Measurements from ENCODE around the gene PCSK5. TPM values are rescaled to one million over a fixed set of nuclear protein-coding genes. Genes with fewer than 3 reads are reported as not detected.

PCSK5 gene
- total RNA-seq, 1 donor from 2014 or later = 18.3 TPM

DNA sequence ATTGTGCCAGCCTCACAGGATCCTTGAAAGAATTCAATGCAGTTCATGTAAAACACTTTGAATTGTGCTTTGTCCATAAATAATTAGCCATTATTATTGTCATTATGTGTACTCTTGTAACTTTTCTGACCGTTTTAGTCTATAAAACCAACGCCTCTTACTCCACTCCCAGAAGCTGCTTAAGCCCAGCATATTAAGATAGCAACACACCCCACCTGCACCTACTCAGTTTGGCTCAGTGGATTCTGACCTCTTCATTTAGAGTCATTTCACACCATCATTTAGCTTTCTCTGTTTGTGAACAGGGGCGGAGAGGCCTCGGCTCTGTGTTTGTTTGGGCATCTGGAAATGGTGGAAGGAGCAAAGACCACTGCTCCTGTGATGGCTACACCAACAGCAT lies 205.1 kb downstream of the PCSK5 start:
- no peak for DNase-seq (ENCODE audit: extremely low spot score, unreplicated experiment)
- Mint-ChIP-seq H3K36me3 (ENCODE audit: unreplicated experiment) (peaks cover 2% of the 10 kb centered on the region), H3K9me3 (ENCODE audit: unreplicated experiment) (no peaks in the 10 kb centered on the region), H3K4me3 (ENCODE audit: unreplicated experiment) (no peak overlapping the region), H3K27me3 (ENCODE audit: unreplicated experiment) (no peaks in the 10 kb centered on the region), H3K27ac (ENCODE audit: unreplicated experiment) (no peak overlapping the region), H3K4me1 (ENCODE audit: unreplicated experiment) (peaks cover under 1% of the 10 kb centered on the region)
- TF ChIP-seq, protein P1, sequence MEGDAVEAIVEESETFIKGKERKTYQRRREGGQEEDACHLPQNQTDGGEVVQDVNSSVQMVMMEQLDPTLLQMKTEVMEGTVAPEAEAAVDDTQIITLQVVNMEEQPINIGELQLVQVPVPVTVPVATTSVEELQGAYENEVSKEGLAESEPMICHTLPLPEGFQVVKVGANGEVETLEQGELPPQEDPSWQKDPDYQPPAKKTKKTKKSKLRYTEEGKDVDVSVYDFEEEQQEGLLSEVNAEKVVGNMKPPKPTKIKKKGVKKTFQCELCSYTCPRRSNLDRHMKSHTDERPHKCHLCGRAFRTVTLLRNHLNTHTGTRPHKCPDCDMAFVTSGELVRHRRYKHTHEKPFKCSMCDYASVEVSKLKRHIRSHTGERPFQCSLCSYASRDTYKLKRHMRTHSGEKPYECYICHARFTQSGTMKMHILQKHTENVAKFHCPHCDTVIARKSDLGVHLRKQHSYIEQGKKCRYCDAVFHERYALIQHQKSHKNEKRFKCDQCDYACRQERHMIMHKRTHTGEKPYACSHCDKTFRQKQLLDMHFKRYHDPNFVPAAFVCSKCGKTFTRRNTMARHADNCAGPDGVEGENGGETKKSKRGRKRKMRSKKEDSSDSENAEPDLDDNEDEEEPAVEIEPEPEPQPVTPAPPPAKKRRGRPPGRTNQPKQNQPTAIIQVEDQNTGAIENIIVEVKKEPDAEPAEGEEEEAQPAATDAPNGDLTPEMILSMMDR (IDR thresholded peaks at IDR 0.05) = no peak

DNA sequence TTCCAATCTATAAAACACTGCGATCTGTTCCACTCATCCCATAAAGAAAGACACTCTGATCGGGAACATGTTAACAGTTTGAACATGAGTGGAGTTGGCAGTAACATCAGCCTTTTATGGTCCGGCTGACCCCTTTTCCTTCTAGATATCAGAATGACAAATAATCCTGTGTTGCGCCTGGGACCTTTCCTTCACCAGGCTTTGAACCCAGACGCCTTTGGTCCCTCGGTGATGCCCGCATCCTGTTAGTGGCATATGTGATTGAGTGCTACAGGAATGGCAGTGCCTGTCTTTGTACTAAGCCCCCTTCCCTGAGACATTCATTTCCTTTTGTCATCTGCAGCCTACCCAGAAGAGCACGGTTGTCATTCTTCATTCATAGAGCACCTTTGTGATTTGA lies 209.0 kb downstream of the PCSK5 start:
- H3K4me3 Mint-ChIP-seq (ENCODE audit: unreplicated experiment) = no peak overlapping the region
- H3K4me1 Mint-ChIP-seq (ENCODE audit: unreplicated experiment) = peaks cover 13% of the 10 kb centered on the region
- peaks cover 6% of the 10 kb centered on the region for H3K36me3 Mint-ChIP-seq (ENCODE audit: unreplicated experiment)
- H3K9me3 Mint-ChIP-seq (ENCODE audit: unreplicated experiment) = no peaks in the 10 kb centered on the region
- no peak for DNase-seq (ENCODE audit: extremely low spot score, unreplicated experiment)
- no peak overlapping the region for H3K27ac Mint-ChIP-seq (ENCODE audit: unreplicated experiment)
- H3K27me3 Mint-ChIP-seq (ENCODE audit: unreplicated experiment) = no peaks in the 10 kb centered on the region
- TF ChIP-seq, protein P1 (IDR thresholded peaks at IDR 0.05) = no peak

DNA sequence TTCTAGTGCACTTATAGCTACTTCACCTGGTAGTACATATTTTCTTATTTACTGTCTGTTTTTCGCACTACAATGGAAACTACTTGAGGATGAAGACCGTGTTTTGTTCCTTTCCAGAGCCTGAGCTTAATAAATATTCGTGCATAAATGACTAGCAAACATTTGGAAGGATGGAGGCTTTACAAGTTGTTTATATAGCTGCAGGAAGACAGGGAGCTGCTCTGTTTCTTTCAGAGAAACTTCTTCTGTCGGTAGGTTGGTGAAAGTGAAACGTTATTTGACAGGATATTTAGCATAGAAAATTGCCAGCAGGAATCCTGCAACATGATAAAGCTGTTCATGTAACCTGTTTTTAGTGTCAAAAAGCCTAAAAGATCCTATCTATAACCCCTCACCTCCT lies 210.6 kb downstream of the PCSK5 start:
- peaks cover 13% of the 10 kb centered on the region for H3K4me1 Mint-ChIP-seq (ENCODE audit: unreplicated experiment)
- H3K4me3 Mint-ChIP-seq (ENCODE audit: unreplicated experiment) = no peak overlapping the region
- no peaks in the 10 kb centered on the region for H3K27me3 Mint-ChIP-seq (ENCODE audit: unreplicated experiment)
- TF ChIP-seq, protein P1 (IDR thresholded peaks at IDR 0.05) = no peak
- H3K9me3 Mint-ChIP-seq (ENCODE audit: unreplicated experiment) = no peaks in the 10 kb centered on the region
- no peak for DNase-seq (ENCODE audit: extremely low spot score, unreplicated experiment)
- peaks cover 6% of the 10 kb centered on the region for H3K36me3 Mint-ChIP-seq (ENCODE audit: unreplicated experiment)
- H3K27ac Mint-ChIP-seq (ENCODE audit: unreplicated experiment) = no peak overlapping the region

DNA sequence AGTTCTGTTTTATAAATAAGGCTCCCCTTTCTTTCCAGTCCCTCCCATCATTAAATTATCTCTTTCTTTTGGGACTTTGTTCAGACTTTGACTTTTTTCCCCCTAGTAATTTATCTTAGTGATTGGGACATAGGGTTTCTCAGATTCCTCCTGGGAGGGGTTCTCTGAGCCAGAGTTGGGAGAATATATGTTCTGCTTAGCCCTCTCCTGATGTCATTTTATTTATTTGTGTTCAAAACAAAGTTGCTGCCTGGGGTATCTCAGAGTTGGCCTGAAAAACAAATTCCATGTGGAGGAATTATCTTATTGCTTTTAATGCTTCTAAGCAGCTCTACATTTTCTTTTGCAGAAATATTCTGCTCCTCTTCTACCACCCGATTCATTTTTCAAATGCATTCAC lies 211.0 kb downstream of the PCSK5 start:
- Mint-ChIP-seq H3K27me3 (ENCODE audit: unreplicated experiment) (no peaks in the 10 kb centered on the region), H3K9me3 (ENCODE audit: unreplicated experiment) (no peaks in the 10 kb centered on the region), H3K4me3 (ENCODE audit: unreplicated experiment) (no peak overlapping the region), H3K27ac (ENCODE audit: unreplicated experiment) (no peak overlapping the region), H3K36me3 (ENCODE audit: unreplicated experiment) (peaks cover 6% of the 10 kb centered on the region), H3K4me1 (ENCODE audit: unreplicated experiment) (peaks cover 13% of the 10 kb centered on the region)
- TF ChIP-seq, protein P1 (IDR thresholded peaks at IDR 0.05) = no peak
- no peak for DNase-seq (ENCODE audit: extremely low spot score, unreplicated experiment)

DNA sequence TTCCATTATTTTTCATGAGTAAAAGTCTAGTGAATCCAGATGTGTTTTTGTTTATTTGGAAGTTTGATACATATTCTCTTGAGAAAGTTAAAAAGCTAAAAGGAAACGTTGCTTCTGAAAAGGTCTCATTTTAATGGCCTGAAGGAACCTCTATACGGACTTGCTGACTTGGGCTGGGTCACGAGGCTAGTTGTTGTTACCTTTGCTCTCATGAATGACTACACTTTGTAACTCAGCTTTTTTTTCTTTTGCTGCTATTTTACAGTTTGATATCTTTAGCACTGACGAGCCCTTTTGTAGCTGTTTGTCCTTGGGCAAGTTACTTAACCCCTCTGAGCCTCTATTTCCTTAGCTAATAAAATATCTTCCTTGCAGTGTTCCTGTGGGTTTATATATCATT lies 211.5 kb downstream of the PCSK5 start:
- peaks cover 6% of the 10 kb centered on the region for H3K36me3 Mint-ChIP-seq (ENCODE audit: unreplicated experiment)
- no peaks in the 10 kb centered on the region for H3K27me3 Mint-ChIP-seq (ENCODE audit: unreplicated experiment)
- no peak overlapping the region for H3K4me3 Mint-ChIP-seq (ENCODE audit: unreplicated experiment)
- DNase-seq (ENCODE audit: extremely low spot score, unreplicated experiment) = no peak
- no peaks in the 10 kb centered on the region for H3K9me3 Mint-ChIP-seq (ENCODE audit: unreplicated experiment)
- TF ChIP-seq, protein P1 (IDR thresholded peaks at IDR 0.05) = no peak
- H3K27ac Mint-ChIP-seq (ENCODE audit: unreplicated experiment) = no peak overlapping the region
- peaks cover 13% of the 10 kb centered on the region for H3K4me1 Mint-ChIP-seq (ENCODE audit: unreplicated experiment)
